Panc1 (cell line): ENCODE data around the gene POLDIP2.

Experiments
- POLR2AphosphoS5 ChIP-seq: IDR thresholded peaks from 2 replicates; pipeline ENCODE4 v1.6.1; 2012; ENCODE audit warnings: mild to moderate bottlenecking, low read depth, low read length, moderate library complexity
- TF ChIP-seq, protein P1 (sequence below): fragments of 450-650 bp; IDR thresholded peaks from 2 replicates; pipeline ENCODE4 v1.5.1; 2017; ENCODE audit warnings: mild to moderate bottlenecking

DNA sequence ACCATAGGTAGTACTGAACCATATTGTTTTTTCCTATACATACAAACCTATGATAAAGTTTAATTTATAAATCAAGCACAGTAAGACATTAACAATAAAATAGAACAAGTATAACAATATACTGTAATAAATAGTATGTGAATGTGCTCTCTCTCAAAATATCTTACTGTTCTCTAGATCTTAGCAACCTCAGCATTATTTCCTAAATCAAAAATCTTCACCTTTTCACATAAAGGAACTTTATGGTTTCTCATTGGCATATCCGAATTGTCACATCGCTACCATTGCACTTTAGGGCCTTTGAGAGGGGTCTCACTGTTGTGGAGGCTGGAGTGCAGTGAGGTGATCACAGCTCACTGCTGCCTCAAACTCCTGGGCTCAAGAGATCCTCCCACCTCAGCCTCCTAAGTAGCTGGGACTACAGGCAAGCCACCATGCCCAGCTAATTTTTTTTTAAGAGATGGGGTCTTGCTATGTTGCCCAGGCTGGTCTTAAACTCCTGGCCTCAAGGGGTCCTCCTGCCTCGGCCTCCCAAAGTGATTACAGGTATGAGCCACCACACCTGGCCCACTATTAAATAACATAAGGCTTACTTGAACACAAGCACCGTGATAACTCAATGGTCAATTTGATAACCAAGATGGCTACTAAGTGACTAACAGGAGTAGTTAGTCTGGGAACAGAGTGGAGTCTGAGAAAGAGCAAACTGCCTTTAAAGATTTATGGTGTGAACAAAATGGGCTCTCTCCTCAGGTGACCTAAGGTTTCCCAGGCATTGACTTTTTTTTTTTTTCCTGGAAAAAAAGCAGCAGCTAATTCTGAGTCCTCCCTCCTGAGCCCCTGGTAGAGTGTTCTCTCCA lies 41.3 kb downstream of the POLDIP2 start:
- TF ChIP-seq, protein P1, sequence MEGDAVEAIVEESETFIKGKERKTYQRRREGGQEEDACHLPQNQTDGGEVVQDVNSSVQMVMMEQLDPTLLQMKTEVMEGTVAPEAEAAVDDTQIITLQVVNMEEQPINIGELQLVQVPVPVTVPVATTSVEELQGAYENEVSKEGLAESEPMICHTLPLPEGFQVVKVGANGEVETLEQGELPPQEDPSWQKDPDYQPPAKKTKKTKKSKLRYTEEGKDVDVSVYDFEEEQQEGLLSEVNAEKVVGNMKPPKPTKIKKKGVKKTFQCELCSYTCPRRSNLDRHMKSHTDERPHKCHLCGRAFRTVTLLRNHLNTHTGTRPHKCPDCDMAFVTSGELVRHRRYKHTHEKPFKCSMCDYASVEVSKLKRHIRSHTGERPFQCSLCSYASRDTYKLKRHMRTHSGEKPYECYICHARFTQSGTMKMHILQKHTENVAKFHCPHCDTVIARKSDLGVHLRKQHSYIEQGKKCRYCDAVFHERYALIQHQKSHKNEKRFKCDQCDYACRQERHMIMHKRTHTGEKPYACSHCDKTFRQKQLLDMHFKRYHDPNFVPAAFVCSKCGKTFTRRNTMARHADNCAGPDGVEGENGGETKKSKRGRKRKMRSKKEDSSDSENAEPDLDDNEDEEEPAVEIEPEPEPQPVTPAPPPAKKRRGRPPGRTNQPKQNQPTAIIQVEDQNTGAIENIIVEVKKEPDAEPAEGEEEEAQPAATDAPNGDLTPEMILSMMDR = no peak
- TF ChIP-seq POLR2AphosphoS5 = no peak
